ENCODE measurements around the gene PHLPP1.

DNA sequence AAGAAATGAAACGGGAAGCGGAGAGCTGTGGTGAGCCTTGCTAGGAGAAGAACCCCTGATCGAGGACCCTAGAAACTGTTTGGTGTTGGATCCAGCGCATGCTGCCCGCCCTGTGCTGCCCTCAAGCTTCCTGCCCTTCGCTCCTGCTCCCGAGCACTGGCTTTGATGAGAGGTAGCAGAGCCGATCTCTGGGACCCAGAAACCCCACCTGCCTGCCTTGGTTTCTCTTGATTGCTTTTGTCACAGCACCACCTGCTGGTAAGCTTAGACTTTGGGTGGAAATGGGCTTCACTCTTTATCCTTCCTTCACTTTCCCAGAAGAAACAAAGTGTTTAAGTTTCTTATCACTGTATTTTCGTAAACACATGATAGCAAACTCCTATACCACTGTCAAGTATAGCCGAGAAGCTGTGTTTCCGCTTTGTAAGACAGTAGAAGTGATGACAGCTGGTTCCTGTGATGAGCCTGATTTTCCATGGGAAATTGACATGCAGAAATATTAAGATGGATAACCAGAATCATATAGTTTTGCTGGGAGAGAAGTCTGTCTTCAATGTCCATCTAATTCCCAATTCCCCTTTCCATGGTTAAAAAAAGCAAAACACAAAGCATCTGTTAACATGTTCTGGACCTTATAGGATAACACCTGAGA lies 267.4 kb downstream of the PHLPP1 start:
- TF ChIP-seq POLR2A (IDR thresholded peaks at IDR 0.05; ENCODE audit: low read length): no peak
- TF ChIP-seq, protein P1, sequence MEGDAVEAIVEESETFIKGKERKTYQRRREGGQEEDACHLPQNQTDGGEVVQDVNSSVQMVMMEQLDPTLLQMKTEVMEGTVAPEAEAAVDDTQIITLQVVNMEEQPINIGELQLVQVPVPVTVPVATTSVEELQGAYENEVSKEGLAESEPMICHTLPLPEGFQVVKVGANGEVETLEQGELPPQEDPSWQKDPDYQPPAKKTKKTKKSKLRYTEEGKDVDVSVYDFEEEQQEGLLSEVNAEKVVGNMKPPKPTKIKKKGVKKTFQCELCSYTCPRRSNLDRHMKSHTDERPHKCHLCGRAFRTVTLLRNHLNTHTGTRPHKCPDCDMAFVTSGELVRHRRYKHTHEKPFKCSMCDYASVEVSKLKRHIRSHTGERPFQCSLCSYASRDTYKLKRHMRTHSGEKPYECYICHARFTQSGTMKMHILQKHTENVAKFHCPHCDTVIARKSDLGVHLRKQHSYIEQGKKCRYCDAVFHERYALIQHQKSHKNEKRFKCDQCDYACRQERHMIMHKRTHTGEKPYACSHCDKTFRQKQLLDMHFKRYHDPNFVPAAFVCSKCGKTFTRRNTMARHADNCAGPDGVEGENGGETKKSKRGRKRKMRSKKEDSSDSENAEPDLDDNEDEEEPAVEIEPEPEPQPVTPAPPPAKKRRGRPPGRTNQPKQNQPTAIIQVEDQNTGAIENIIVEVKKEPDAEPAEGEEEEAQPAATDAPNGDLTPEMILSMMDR (IDR thresholded peaks at IDR 0.05): peak; percentile 75
- TF ChIP-seq CEBPB (IDR thresholded peaks at IDR 0.05): no peak
- no peak for TF ChIP-seq RARB (CRISPR knock-in tag; IDR thresholded peaks at IDR 0.05)
- no peak for TF ChIP-seq EP300 (IDR thresholded peaks at IDR 0.05)
- no peak for TF ChIP-seq RNF2 (IDR thresholded peaks at IDR 0.05; ENCODE audit: borderline replicate concordance, low read depth)
- TF ChIP-seq SMC3 (IDR thresholded peaks at IDR 0.05): peak; percentile 79
- no peak for TF ChIP-seq KDM1A (IDR thresholded peaks at IDR 0.05; ENCODE audit: low read depth)
- no peak for TF ChIP-seq TP53 (CRISPR knock-in tag; IDR thresholded peaks at IDR 0.05)
- peak; percentile 85 for TF ChIP-seq RAD21 (conservative IDR thresholded peaks at IDR 0.05 in 1 of 2, IDR thresholded peaks at IDR 0.05 in 1 of 2)
